ENCODE measurements around the gene PFN1. TPM values are rescaled to one million over a fixed set of nuclear protein-coding genes. Genes with fewer than 3 reads are reported as not detected.

PFN1 gene
- total and polyA plus RNA-seq, 2 donors (not counting 3 experiments of a cell fraction or from before 2014, with no cell fraction given): 1,191 to 1,577 TPM

GRCh38 chr17:4946312-4946976, 1.9 kb downstream of the PFN1 start:
- no peaks in the 10 kb centered on the region for H3K9me1 ChIP-seq (replicated peaks; ENCODE audit: control insufficient read depth, extremely low read depth, insufficient read depth, low read length)
- no peak for DNase-seq (ENCODE audit: low read depth, low spot score)
- H3K36me3 ChIP-seq (ENCODE audit: control insufficient read depth in 2 of 2, extremely low read depth in 1 of 2, insufficient read depth in 2 of 2, low read length in 2 of 2): peaks cover 13 to 28% of the 10 kb centered on the region in 2 experiments
- H3K4me2 ChIP-seq (ENCODE audit: insufficient read depth, low read length): peak overlapping the region; percentile 93
- TSS peak; percentile 66 for BruUV-seq (replicated peaks)
- no peaks in the 10 kb centered on the region for H4K20me1 ChIP-seq (replicated peaks; ENCODE audit: control insufficient read depth, extremely low read depth, insufficient read depth, low read length)
- H3K27me3 ChIP-seq (ENCODE audit: control insufficient read depth in 2 of 2, insufficient read depth in 2 of 2, low read length in 2 of 2): no peaks in the 10 kb centered on the region
- intact Hi-C loops (cut with micrococcal nuclease) (loop anchor here (1.0 kb wide), 1 partner anchor 40 kb away; no protein-coding TSS in a partner anchor), dilution Hi-C loops (cut with MboI; ENCODE audit: extremely low pct_ligation_motif_present, low sequenced_read_pairs) (no loop called here)
- ChIA-PET CTCF (interaction anchor here (1.0 to 2.8 kb wide), 3 partner anchors 37 to 41 kb away, joined by 4 to 12 read pairs (median 8); partner anchors contain the start of gene CAMTA2), POLR2A (interaction anchor here (1.7 to 2.3 kb wide), 2 partner anchors 21 kb away, joined by 5 to 18 read pairs; partner anchors contain the start of gene SPAG7)
- peak overlapping the region; percentile 66 for H3K9ac ChIP-seq (replicated peaks; ENCODE audit: extremely low read depth, insufficient read depth, low read length)
- peaks cover 31% of the 10 kb centered on the region for H3K4me1 ChIP-seq (ENCODE audit: control insufficient read depth, extremely low read depth, insufficient read depth, low read length)
- no peak overlapping the region for H3K27ac ChIP-seq (ENCODE audit: insufficient read depth, low read depth, low read length)
- H3K79me2 ChIP-seq (ENCODE audit: control insufficient read depth, insufficient read depth, low read length): peaks cover 68% of the 10 kb centered on the region
- peak; percentile 46 for FAIRE-seq
- H2AFZ ChIP-seq (ENCODE audit: low read depth, low read length): no peak overlapping the region
- TF ChIP-seq CTCF (IDR thresholded peaks at IDR 0.05; ENCODE audit: extremely low read depth in 1 of 2, insufficient read depth in 1 of 2, low read depth in 1 of 2, low read length in 2 of 2) (no peak), MAX (IDR thresholded peaks at IDR 0.05; ENCODE audit: insufficient read depth, insufficient read length) (no peak), MYC (IDR thresholded peaks at IDR 0.05; ENCODE audit: low read depth, low read length) (no peak), GATA2 (IDR thresholded peaks at IDR 0.05; ENCODE audit: insufficient read depth, insufficient read length, low read depth, low read length) (no peak), JUN (IDR thresholded peaks at IDR 0.05; ENCODE audit: borderline replicate concordance, insufficient read depth, insufficient read length, low read depth) (no peak), FOS (IDR thresholded peaks at IDR 0.05; ENCODE audit: borderline replicate concordance, insufficient read depth, low read length) (no peak), POLR2AphosphoS5 (IDR thresholded peaks at IDR 0.05; ENCODE audit: insufficient read depth, low read depth, low read length) (no peak), POLR2A (IDR thresholded peaks at IDR 0.05; ENCODE audit: low read depth, low read length) (no peak), EZH2 (IDR thresholded peaks at IDR 0.05; ENCODE audit: borderline replicate concordance, low read depth, low read length, severe bottlenecking) (no peak)
- H3K9me3 ChIP-seq (replicated peaks; ENCODE audit: control insufficient read depth, insufficient read depth, low read length): no peaks in the 10 kb centered on the region
- H3K4me3 ChIP-seq (replicated peaks in 1 of 3; ENCODE audit: insufficient read depth in 1 of 3, low read depth in 1 of 3, low read length in 3 of 3): peak overlapping the region; percentile 86 to 99 (median 95)

Measured in endothelial cell of umbilical vein (primary cell).